Loucy (cell line): Measurements from ENCODE around the gene MYT1.

Source experiments
- CTCF ChIP-seq: fragments of 200-600 bp; sonication (generic); conservative IDR thresholded peaks from 2 replicates; pipeline ENCODE4 v1.5.1; 2014; ENCODE audit warnings: mild to moderate bottlenecking, antibody characterized with exemption, low read length
- EZH2phosphoT487 ChIP-seq: fragments of 200-600 bp; IDR thresholded peaks from 2 replicates; pipeline ENCODE4 v1.6.1; 2018; ENCODE audit warnings: antibody characterized with exemption, mild to moderate bottlenecking, moderate library complexity, borderline replicate concordance

GRCh38 chr20:64184795-64185194 is 20.5 kb downstream of the MYT1 start:
- no peak for TF ChIP-seq EZH2phosphoT487
- no peak for TF ChIP-seq CTCF
